Lung (tissue), 12 donors: Measurements from ENCODE around the gene ENO2. TPM values are rescaled to one million over a fixed set of nuclear protein-coding genes. Genes with fewer than 3 reads are reported as not detected.

Source experiments
- ATAC-seq: fragments of 200-7000 bp; cut with Tn5 transposase; one replicate; pipeline ENCODE4 v1.9.1; 2020; ENCODE audit warnings: moderate number of reproducible peaks; ENCODE audit not compliant: insufficient read depth, low FRiP score
- DNase-seq, 3 donors: peaks; one replicate each; pipeline ENCODE4 v3.0.0-alpha.2; 2013 to 2017
- H3K27ac ChIP-seq, 2 donors: one replicate each; pipeline ENCODE4 v1.5.1; 2013; ENCODE audit warnings: mild to moderate bottlenecking in 2 of 2, moderate library complexity in 2 of 2, control low read depth in 1 of 2, inconsistent platforms in 1 of 2, low read depth in 1 of 2, low read length in 1 of 2
- H3K27me3 ChIP-seq, 3 donors: one replicate each; pipeline ENCODE4 v1.5.1; 2013; ENCODE audit warnings: low read length in 2 of 3; ENCODE audit not compliant: control insufficient read depth in 3 of 3, insufficient read depth in 3 of 3
- H3K36me3 ChIP-seq, 4 donors: one replicate each; pipeline ENCODE4 v1.5.1; 2013; ENCODE audit warnings: low read length in 4 of 4, mild to moderate bottlenecking in 1 of 4, moderate library complexity in 1 of 4; ENCODE audit not compliant: control insufficient read depth in 4 of 4, insufficient read depth in 4 of 4
- H3K4me1 ChIP-seq, 5 donors: one replicate each; pipeline ENCODE4 v1.5.1; 2013; ENCODE audit warnings: low read length in 5 of 5, mild to moderate bottlenecking in 2 of 5, moderate library complexity in 1 of 5; ENCODE audit not compliant: control insufficient read depth in 5 of 5, insufficient read depth in 5 of 5
- H3K4me3 ChIP-seq: one replicate; pipeline ENCODE4 v1.5.1; 2013; ENCODE audit warnings: mild to moderate bottlenecking, control low read depth, moderate library complexity
- H3K9ac ChIP-seq, 2 donors: one replicate each; pipeline ENCODE4 v1.5.1; 2013; ENCODE audit warnings: low read length in 2 of 2, control low read depth in 1 of 2; ENCODE audit not compliant: insufficient read depth in 1 of 2
- H3K9me3 ChIP-seq, 4 donors: one replicate each; pipeline ENCODE4 v1.5.1; 2013; ENCODE audit warnings: low read length in 3 of 4, mild to moderate bottlenecking in 1 of 4, moderate library complexity in 1 of 4; ENCODE audit not compliant: control insufficient read depth in 4 of 4, insufficient read depth in 3 of 4
- CTCF ChIP-seq: IDR thresholded peaks from 2 replicates; pipeline ENCODE4 v1.5.1; 2012; ENCODE audit warnings: mild to moderate bottlenecking; ENCODE audit errors: control extremely low read depth, extremely low read depth
- WGBS, 2 donors: extraction: QIAGEN DNeasy Blood & Tissue Kit; methylation state at CpG; one replicate each; pipeline ENCODE4 v1.1.7; 2013; 5-methylcytosine and 5-hydroxymethylcytosine counted together
- polyA plus RNA-seq, 2 donors: library from polyadenylated mRNA; stranded (reverse); fragments of 200-250 nt; gene quantifications; one replicate each; pipeline ENCODE4 v1.2.1, GENCODE V29; 2013
- total RNA-seq, 2 donors: library from RNA; depleted of rRNA in 1 of 2; stranded (reverse); fragments of >200 nt in 1 of 2; gene quantifications; one replicate each; pipeline ENCODE4 v1.2.1, GENCODE V29; 2014 to 2021
- donor health status: control.
- donor health status: control.
- donor health status: Bipolar disorder and iron deficiency.
- donor health status: healthy.
- donor health status: DM: yes; HTN: yes; CAD: no.

Gene ENO2
- total and polyA plus RNA-seq, 4 donors: 14.4 to 41.9 (median 30.8) TPM

GRCh38 chr12:6966351-6966750 lies 52.0 kb downstream of the ENO2 start:
- Histone ChIP-seq H3K36me3 (peaks cover 8 to 42% (median 31%) of the 10 kb centered on the region in 4 donors), H3K4me1 (peaks cover 7 to 40% (median 9%) of the 10 kb centered on the region in 5 donors), H3K27me3 (no peaks in the 10 kb centered on the region), H3K9me3 (no peaks in the 10 kb centered on the region), H3K9ac (no peak overlapping the region), H3K4me3 (no peak overlapping the region), H3K27ac (no peak overlapping the region)
- ATAC-seq (no peak), DNase-seq (no peak)
- no peak for TF ChIP-seq CTCF
- WGBS, 2 donors: 86 to 90% methylated on average over 7 of the region's 7 CpGs

- no peak for ATAC-seq
- H3K9ac ChIP-seq: no peak overlapping the region
- H3K36me3 ChIP-seq: peaks cover 8 to 42% (median 31%) of the 10 kb centered on the region in 4 donors
- no peaks in the 10 kb centered on the region for H3K9me3 ChIP-seq
- no peaks in the 10 kb centered on the region for H3K27me3 ChIP-seq
- no peak overlapping the region for H3K27ac ChIP-seq
- no peak overlapping the region for H3K4me3 ChIP-seq
- no peak for DNase-seq
- peaks cover 4 to 37% (median 13%) of the 10 kb centered on the region in 5 donors for H3K4me1 ChIP-seq
- no peak for TF ChIP-seq CTCF
- 88 to 93% methylated on average over 10 of the region's 10 CpGs for WGBS, 2 donors
Measured at GRCh38 chr12:6967651-6968100, 53.3 kb downstream of the ENO2 start.

- Histone ChIP-seq H3K27me3 (no peaks in the 10 kb centered on the region), H3K9me3 (no peaks in the 10 kb centered on the region), H3K27ac (no peak overlapping the region), H3K4me3 (no peak overlapping the region), H3K9ac (no peak overlapping the region), H3K4me1 (peaks cover 4 to 37% (median 13%) of the 10 kb centered on the region in 5 donors), H3K36me3 (peaks cover 8 to 42% (median 31%) of the 10 kb centered on the region in 4 donors)
- TF ChIP-seq CTCF: no peak
- WGBS, 2 donors: 88 to 96% methylated on average over 9 of the region's 9 CpGs
- ATAC-seq (no peak), DNase-seq (no peak)
Measured at GRCh38 chr12:6968426-6968825, 54.0 kb downstream of the ENO2 start.

GRCh38 chr12:6970096-6970527 lies 55.7 kb downstream of the ENO2 start:
- DNase-seq: peak in 2 of 3 donors; percentile 25 to 44
- Histone ChIP-seq H3K4me3 (peak overlapping the region; percentile 77), H3K9me3 (no peaks in the 10 kb centered on the region), H3K36me3 (peaks cover 15 to 47% (median 40%) of the 10 kb centered on the region in 4 donors), H3K4me1 (peaks cover 4 to 29% (median 13%) of the 10 kb centered on the region in 5 donors), H3K9ac (peak overlapping the region; percentile 91 to 93), H3K27me3 (no peaks in the 10 kb centered on the region), H3K27ac (peak overlapping the region; percentile 90 to 92)
- TF ChIP-seq CTCF: no peak
- ATAC-seq: peak; percentile 29
- 1% methylated on average over 31 of the region's 31 CpGs for WGBS, 2 donors
